ENCODE measurements around the gene TAF4. TPM values are rescaled to one million over a fixed set of nuclear protein-coding genes. Genes with fewer than 3 reads are reported as not detected.

Gene TAF4
- total and polyA plus RNA-seq, 2 of the 13 experiments (the other 11 are each of a cell fraction or from before 2014, with no cell fraction given) = 5.9 to 12.0 TPM

DNA sequence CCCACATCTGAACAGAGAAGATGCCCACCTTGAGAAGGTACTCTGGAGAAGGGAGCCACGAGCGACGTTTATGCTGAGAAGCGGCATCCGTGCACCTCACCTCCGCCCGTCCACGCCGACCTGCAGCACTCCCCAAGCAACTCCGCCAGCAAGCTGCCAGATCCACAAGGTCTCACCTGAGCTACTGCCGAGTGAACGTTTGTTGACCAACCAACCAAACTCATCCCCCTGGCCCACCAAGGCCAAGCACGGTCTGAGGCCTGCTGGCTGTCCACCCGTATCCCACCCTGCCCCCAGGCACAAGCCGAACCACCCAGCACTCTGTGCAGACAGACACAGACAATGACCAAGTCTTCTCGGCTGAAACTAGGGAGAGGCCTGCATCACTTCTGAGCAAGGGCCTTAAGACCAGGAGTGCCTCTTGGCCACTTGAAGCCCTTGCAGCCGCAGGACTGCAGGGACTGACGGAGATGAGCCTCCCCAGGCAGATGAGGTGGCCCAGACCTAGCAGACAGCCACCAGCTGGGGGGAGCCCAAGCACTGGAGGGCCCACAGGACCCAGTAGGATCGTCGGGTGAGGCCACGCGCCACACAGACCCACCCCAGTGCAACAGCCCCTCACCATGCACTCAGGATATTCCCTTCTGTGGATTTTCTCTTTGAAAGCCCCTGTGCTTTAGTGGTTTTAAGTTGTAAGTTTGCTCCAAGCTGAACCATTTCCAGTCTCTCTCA, 12.1 kb downstream of the TAF4 start (continued):
- TF ChIP-seq ZNF280B (CRISPR knock-in tag; IDR thresholded peaks at IDR 0.05; ENCODE audit: borderline replicate concordance) = no peak; the same call in 1 of the 2 replicates
- peak; percentile 24; the same call in 1 of the 2 replicates for TF ChIP-seq ZNF768 (CRISPR knock-in tag; IDR thresholded peaks at IDR 0.05)
- no peak for TF ChIP-seq SOX6 (IDR thresholded peaks at IDR 0.05)
- TF ChIP-seq SOX6 (CRISPR knock-in tag; IDR thresholded peaks at IDR 0.05) = no peak
- 0 out of 2 replicates have a peak, but pooled peaks have one; percentile 19 for TF ChIP-seq AKAP8 (CRISPR knock-in tag; IDR thresholded peaks at IDR 0.05)
- TF ChIP-seq ZNF496 (CRISPR knock-in tag; IDR thresholded peaks at IDR 0.05; ENCODE audit: insufficient replicate concordance) = no peak
- TF ChIP-seq ZNF383 (CRISPR knock-in tag; IDR thresholded peaks at IDR 0.05; ENCODE audit: borderline replicate concordance) = no peak
- TF ChIP-seq ZFX (CRISPR knock-in tag; IDR thresholded peaks at IDR 0.05; ENCODE audit: low read depth) = no peak

DNA sequence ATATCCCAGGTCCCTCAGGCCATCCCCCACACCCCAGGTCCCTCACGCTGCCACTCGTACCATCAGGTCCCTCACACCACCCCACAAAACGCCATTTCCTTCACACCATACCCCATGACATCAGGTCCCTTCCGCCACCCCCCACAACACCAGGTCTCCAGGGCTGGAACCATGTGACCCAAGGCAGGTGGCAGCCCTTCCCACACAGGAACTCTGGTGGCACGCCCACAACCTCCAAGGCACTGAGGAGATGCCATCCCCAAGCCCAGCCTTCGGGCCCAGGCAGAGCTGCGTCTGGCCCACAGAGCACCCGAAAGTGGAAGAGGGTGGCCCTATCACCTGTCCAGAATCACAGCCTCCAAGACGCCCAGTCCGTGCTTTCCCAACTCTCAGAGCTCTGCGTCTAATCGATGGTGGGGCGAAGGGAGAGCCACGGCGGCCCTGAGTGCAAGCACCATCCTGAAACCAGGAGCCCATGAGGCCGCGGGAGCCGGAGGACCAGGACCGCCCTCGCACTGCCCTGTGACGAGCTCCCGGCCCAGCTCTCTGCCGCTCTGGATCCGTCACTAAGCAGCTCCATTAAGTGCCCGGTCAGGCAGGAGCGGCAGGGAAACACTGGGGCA, 12.7 kb downstream of the TAF4 start:
- H2AFZ ChIP-seq (ENCODE audit: low read length) = no peak overlapping the region
- H3K27ac ChIP-seq (ENCODE audit: extremely low read length, insufficient read depth, low read length) = no peak overlapping the region
- no peaks in the 10 kb centered on the region for H3K27me3 ChIP-seq (ENCODE audit: control insufficient read depth in 1 of 2, insufficient read depth in 2 of 2, low read length in 2 of 2)
- POLR2A ChIA-PET = no interaction called here
- H3K9ac ChIP-seq (ENCODE audit: insufficient read depth, low read depth, low read length) = no peak overlapping the region
- H4K20me1 ChIP-seq (ENCODE audit: insufficient read depth, low read length) = peaks cover 26% of the 10 kb centered on the region; the same call in 1 of the 2 replicates
- H3K9me3 ChIP-seq (ENCODE audit: low read length) = no peaks in the 10 kb centered on the region
- no TSS peak for BruUV-seq (replicated peaks)
- H3K4me2 ChIP-seq (ENCODE audit: low read depth, low read length) = no peak overlapping the region
- H3K79me2 ChIP-seq (ENCODE audit: insufficient read depth, low read length) = peaks cover 92% of the 10 kb centered on the region
- intact Hi-C loops (cut with micrococcal nuclease; ENCODE audit: unreplicated experiment) = no loop called here
- in situ Hi-C loops (cut with HindIII; ENCODE audit: extremely low pct_ligation_motif_present, low pct_unique_long_range_greater_than_20kb) = no loop called here
- DNase-seq (ENCODE audit: low spot score) (no peak), ATAC-seq (no peak), FAIRE-seq (no peak)
- CTCF ChIA-PET (ENCODE audit: low intra/inter-chr PET ratio, low total read pairs) = no interaction called here
- TF ChIP-seq NFE2 (CRISPR knock-in tag; IDR thresholded peaks at IDR 0.05) = no peak
- TF ChIP-seq AGO2 (optimal IDR thresholded peaks at IDR 0.05; ENCODE audit: low read depth, low read length) = peak; percentile 77
- TF ChIP-seq RBM22 (optimal IDR thresholded peaks at IDR 0.05; ENCODE audit: low read length) = peak; percentile 14
- TF ChIP-seq FOXO4 (CRISPR knock-in tag; conservative IDR thresholded peaks at IDR 0.05) = no peak
- no peak for TF ChIP-seq CREBL2 (CRISPR knock-in tag; IDR thresholded peaks at IDR 0.05; ENCODE audit: borderline replicate concordance)
- no peak for TF ChIP-seq ZNF101 (CRISPR knock-in tag; IDR thresholded peaks at IDR 0.05; ENCODE audit: borderline replicate concordance, low read depth)
- no peak for TF ChIP-seq HDAC1 (CRISPR knock-in tag; IDR thresholded peaks at IDR 0.05)
- TF ChIP-seq ZSCAN20 (CRISPR knock-in tag; IDR thresholded peaks at IDR 0.05; ENCODE audit: borderline replicate concordance) = no peak
- H3K36me3 ChIP-seq (replicated peaks in 1 of 2; ENCODE audit: control insufficient read depth in 1 of 2, insufficient read depth in 2 of 2, low read length in 2 of 2) = peaks cover 32 to 38% of the 10 kb centered on the region in 2 experiments
- no peak overlapping the region for H3K4me3 ChIP-seq (replicated peaks in 1 of 3; ENCODE audit: insufficient read depth in 1 of 3, low read depth in 2 of 3, low read length in 3 of 3)
- no peaks in the 10 kb centered on the region for H3K4me1 ChIP-seq (ENCODE audit: insufficient read depth, low read length)
- 98% methylated on average over 25 of the region's 26 CpGs for WGBS (ENCODE audit: low lambda C conversion rate)

Data from HepG2 (cell line).